ENCODE results near the gene DTNB. TPM values are rescaled to one million over a fixed set of nuclear protein-coding genes. Genes with fewer than 3 reads are reported as not detected.
"Not testable (repeated sequence)": the region's sequence is repeated elsewhere in the genome, so short reads cannot be mapped to it uniquely, and the experiment has no call there.

The DTNB gene
- total RNA-seq, 2 experiments from 2014 or later, result 27.3 to 29.1 TPM

- CTCF ChIA-PET, result no interaction called here
- POLR2A ChIA-PET, result interaction anchor here (0.6 kb wide), 1 partner anchor 181 kb away, joined by 3 read pairs; no protein-coding TSS in a partner anchor
- H3K9me3 Mint-ChIP-seq, result no peaks in the 10 kb centered on the region
Observed at GRCh38 chr2:25712455-25712854, 39.1 kb upstream of the DTNB start.

GRCh38 chr2:25711675-25712354 lies 38.4 kb upstream of the DTNB start:
- CTCF ChIA-PET, result interaction anchor here (1.0 to 4.5 kb wide), 2 partner anchors 12 to 47 kb away, joined by 3 to 35 read pairs; no protein-coding TSS in a partner anchor
- no peak for ATAC-seq
- POLR2A ChIA-PET, result no interaction called here
- Mint-ChIP-seq H3K36me3 (ENCODE audit: low read depth) (no peaks in the 10 kb centered on the region), H3K4me1 (ENCODE audit: low read depth) (peaks cover 8% of the 10 kb centered on the region), H3K27me3 (peaks cover 11% of the 10 kb centered on the region), H3K9me3 (no peaks in the 10 kb centered on the region), H3K4me3 (peak overlapping the region; percentile 54), H3K27ac (no peak overlapping the region)
- TF ChIP-seq CTCF (IDR thresholded peaks at IDR 0.05), result no peak
- peak; percentile 15 for DNase-seq
- intact Hi-C loops (cut with micrococcal nuclease), result no loop called here

More at GRCh38 chr2:25712455-25712854, 39.1 kb upstream of the DTNB start:
- Mint-ChIP-seq H3K4me3 (no peak overlapping the region), H3K36me3 (ENCODE audit: low read depth) (no peaks in the 10 kb centered on the region), H3K27me3 (peaks cover 12% of the 10 kb centered on the region), H3K27ac (no peak overlapping the region), H3K4me1 (ENCODE audit: low read depth) (peaks cover 8% of the 10 kb centered on the region)
- ATAC-seq (no peak), DNase-seq (no peak)
- intact Hi-C loops (cut with micrococcal nuclease), result no loop called here
- TF ChIP-seq CTCF (IDR thresholded peaks at IDR 0.05), result no peak

GRCh38 chr2:25710750-25711149 lies 37.4 kb upstream of the DTNB start:
- intact Hi-C loops (cut with micrococcal nuclease), result no loop called here
- Mint-ChIP-seq H3K27ac (no peak overlapping the region), H3K27me3 (peaks cover 9% of the 10 kb centered on the region), H3K4me3 (no peak overlapping the region), H3K36me3 (ENCODE audit: low read depth) (no peaks in the 10 kb centered on the region), H3K9me3 (no peaks in the 10 kb centered on the region), H3K4me1 (ENCODE audit: low read depth) (peaks cover 8% of the 10 kb centered on the region)
- ChIA-PET CTCF (interaction anchor here (4.5 kb wide), 1 partner anchor 11 kb away, joined by 35 read pairs; no protein-coding TSS in a partner anchor), POLR2A (interaction anchor here (0.7 kb wide), 1 partner anchor 103 kb away, joined by 3 read pairs; no protein-coding TSS in a partner anchor)
- no peak for ATAC-seq
- no peak for DNase-seq
- no peak for TF ChIP-seq CTCF (IDR thresholded peaks at IDR 0.05)

GRCh38 chr2:25709349-25709748 lies 36.0 kb upstream of the DTNB start:
- peaks cover 9% of the 10 kb centered on the region for H3K27me3 Mint-ChIP-seq
- ChIA-PET POLR2A (no interaction called here), CTCF (interaction anchor here (0.6 to 4.5 kb wide), 6 partner anchors 9 to 102 kb away, joined by 3 to 35 read pairs (median 3); no protein-coding TSS in a partner anchor)
- DNase-seq (no peak), ATAC-seq (no peak)
- H3K4me1 Mint-ChIP-seq (ENCODE audit: low read depth), result peaks cover 8% of the 10 kb centered on the region
- H3K36me3 Mint-ChIP-seq (ENCODE audit: low read depth), result no peaks in the 10 kb centered on the region
- no peaks in the 10 kb centered on the region for H3K9me3 Mint-ChIP-seq
- intact Hi-C loops (cut with micrococcal nuclease), result no loop called here
- no peak overlapping the region for H3K4me3 Mint-ChIP-seq
- no peak overlapping the region for H3K27ac Mint-ChIP-seq
- TF ChIP-seq CTCF (IDR thresholded peaks at IDR 0.05), result no peak

- TF ChIP-seq CTCF (IDR thresholded peaks at IDR 0.05), result no peak
- CTCF ChIA-PET, result interaction anchor here (1.4 to 4.5 kb wide), 3 partner anchors 8 to 101 kb away, joined by 3 to 35 read pairs (median 18); no protein-coding TSS in a partner anchor
- intact Hi-C loops (cut with micrococcal nuclease), result no loop called here
- peaks cover 9% of the 10 kb centered on the region for H3K27me3 Mint-ChIP-seq
- no peaks in the 10 kb centered on the region for H3K9me3 Mint-ChIP-seq
- H3K4me1 Mint-ChIP-seq (ENCODE audit: low read depth), result peaks cover 8% of the 10 kb centered on the region
- no peak overlapping the region for H3K4me3 Mint-ChIP-seq
- POLR2A ChIA-PET, result no interaction called here
- ATAC-seq (no peak), DNase-seq (no peak)
- no peaks in the 10 kb centered on the region for H3K36me3 Mint-ChIP-seq (ENCODE audit: low read depth)
- H3K27ac Mint-ChIP-seq, result no peak overlapping the region
Observed at GRCh38 chr2:25707927-25708590, 34.7 kb upstream of the DTNB start.

- H3K4me1 Mint-ChIP-seq (ENCODE audit: low read depth); DNase-seq; H3K36me3 Mint-ChIP-seq (ENCODE audit: low read depth); POLR2A ChIA-PET; H3K27me3 Mint-ChIP-seq; H3K27ac Mint-ChIP-seq; CTCF ChIA-PET; H3K4me3 Mint-ChIP-seq; H3K9me3 Mint-ChIP-seq; intact Hi-C loops (cut with micrococcal nuclease); ATAC-seq: not testable (repeated sequence)
Observed at GRCh38 chr2:25705575-25705974, 32.2 kb upstream of the DTNB start.
